ENCODE measurements around the gene PPP4R4. TPM values are rescaled to one million over a fixed set of nuclear protein-coding genes. Genes with fewer than 3 reads are reported as not detected.

The PPP4R4 gene
- total and polyA plus RNA-seq, 3 donors from 2014 or later, result 15.8 to 26.7 (median 24.3) TPM

GRCh38 chr14:94282991-94283723 lies 109.0 kb downstream of the PPP4R4 start:
- Histone ChIP-seq H3K36me3 (ENCODE audit: low read depth, missing control alignments) (no peaks in the 10 kb centered on the region), H3K4me1 (peaks cover 15% of the 10 kb centered on the region), H3K4me3 (no peak overlapping the region), H3K9me3 (no peaks in the 10 kb centered on the region), H3K27ac (peak overlapping the region; percentile 12 to 65), H3K27me3 (no peaks in the 10 kb centered on the region)
- TF ChIP-seq CTCF (IDR thresholded peaks at IDR 0.05), result no peak
- no peak for TF ChIP-seq POLR2A (IDR thresholded peaks at IDR 0.05)
- intact Hi-C loops (cut with DNase I; ENCODE audit: low total_unique reads), result no loop called here
- 60 to 63% methylated on average over 2 of the region's 2 CpGs for WGBS, 2 donors
- no peak for DNase-seq

GRCh38 chr14:94284221-94284620 lies 110.1 kb downstream of the PPP4R4 start:
- TF ChIP-seq CTCF (IDR thresholded peaks at IDR 0.05) (no peak), POLR2A (IDR thresholded peaks at IDR 0.05) (no peak)
- no peaks in the 10 kb centered on the region for H3K9me3 ChIP-seq
- WGBS, 2 donors, result 83 to 91% methylated on average over 2 of the region's 2 CpGs

GRCh38 chr14:94285158-94285557 lies 111.0 kb downstream of the PPP4R4 start:
- Histone ChIP-seq H3K27me3 (no peaks in the 10 kb centered on the region), H3K27ac (no peak overlapping the region), H3K9me3 (no peaks in the 10 kb centered on the region), H3K36me3 (ENCODE audit: low read depth, missing control alignments) (no peaks in the 10 kb centered on the region), H3K4me3 (no peak overlapping the region), H3K4me1 (peaks cover 16% of the 10 kb centered on the region)
- no peak for DNase-seq
- intact Hi-C loops (cut with DNase I; ENCODE audit: low total_unique reads), result no loop called here
- TF ChIP-seq POLR2A (IDR thresholded peaks at IDR 0.05) (no peak), CTCF (IDR thresholded peaks at IDR 0.05) (no peak)

More at GRCh38 chr14:94284221-94284620, 110.1 kb downstream of the PPP4R4 start:
- no peaks in the 10 kb centered on the region for H3K36me3 ChIP-seq (ENCODE audit: low read depth, missing control alignments)
- intact Hi-C loops (cut with DNase I; ENCODE audit: low total_unique reads), result no loop called here
- H3K4me3 ChIP-seq, result no peak overlapping the region
- no peaks in the 10 kb centered on the region for H3K27me3 ChIP-seq
- H3K27ac ChIP-seq, result no peak overlapping the region
- H3K4me1 ChIP-seq, result peaks cover 15% of the 10 kb centered on the region
- no peak for DNase-seq

GRCh38 chr14:94288610-94289465 lies 114.7 kb downstream of the PPP4R4 start:
- DNase-seq, result no peak
- Histone ChIP-seq H3K27ac (no peak overlapping the region), H3K4me3 (no peak overlapping the region), H3K9me3 (no peaks in the 10 kb centered on the region), H3K36me3 (ENCODE audit: low read depth, missing control alignments) (no peaks in the 10 kb centered on the region), H3K4me1 (peaks cover 5% of the 10 kb centered on the region), H3K27me3 (no peaks in the 10 kb centered on the region)
- 55 to 67% methylated on average over 14 of the region's 14 CpGs for WGBS, 2 donors
- intact Hi-C loops (cut with DNase I; ENCODE audit: low total_unique reads), result no loop called here
- no peak for TF ChIP-seq CTCF (IDR thresholded peaks at IDR 0.05)
- no peak for TF ChIP-seq POLR2A (IDR thresholded peaks at IDR 0.05)

All from testis (tissue), 3 donors.